MM.1S (cell line): ENCODE measurements around the gene MYBPC1.

Experiments
- DNase-seq: peaks from one replicate; pipeline ENCODE4 v3.0.0-alpha.2; 2015
- H2AFZ ChIP-seq: fragments of 300-600 bp; sonication (generic); 2 replicates; pipeline ENCODE4 v1.6.0; 2016; ENCODE audit warnings: antibody characterized with exemption, low read length
- H3F3A ChIP-seq: fragments of 300-600 bp; sonication (generic); 2 replicates; pipeline ENCODE4 v1.6.1; 2016; ENCODE audit warnings: mild to moderate bottlenecking, antibody characterized with exemption, low read length, moderate library complexity, mixed read lengths; ENCODE audit not compliant: insufficient read depth
- H3K27ac ChIP-seq: fragments of 300-600 bp; sonication (generic); 2 replicates; pipeline ENCODE4 v1.5.1; 2016; ENCODE audit warnings: mild to moderate bottlenecking, low read length
- H3K27me3 ChIP-seq: fragments of 300-600 bp; sonication (generic); replicated peaks from 2 replicates; pipeline ENCODE4 v1.6.0; 2016; ENCODE audit warnings: low read length; ENCODE audit not compliant: insufficient read depth
- H3K36me3 ChIP-seq: fragments of 300-600 bp; sonication (generic); replicated peaks from 2 replicates; pipeline ENCODE4 v1.6.1; 2016; ENCODE audit warnings: mild to moderate bottlenecking, low read length, mixed read lengths; ENCODE audit not compliant: insufficient read depth
- H3K4me1 ChIP-seq: fragments of 300-600 bp; sonication (generic); 2 replicates; pipeline ENCODE4 v1.6.1; 2016; ENCODE audit warnings: low read length, mixed read lengths
- H3K4me2 ChIP-seq: fragments of 300-600 bp; sonication (generic); 2 replicates; pipeline ENCODE4 v1.6.0; 2016; ENCODE audit warnings: low read depth, low read length
- H3K4me3 ChIP-seq: fragments of 300-600 bp; sonication (generic); 2 replicates; pipeline ENCODE4 v1.5.1; 2016; ENCODE audit warnings: low read length, mixed read lengths
- H3K79me2 ChIP-seq: fragments of 300-600 bp; sonication (generic); 2 replicates; pipeline ENCODE4 v1.6.1; 2016; ENCODE audit warnings: mixed run types, low read length, mixed read lengths
- H3K9ac ChIP-seq: fragments of 300-600 bp; sonication (generic); 2 replicates; pipeline ENCODE4 v1.6.1; 2016; ENCODE audit warnings: low read length, mixed read lengths
- H3K9me2 ChIP-seq: fragments of 300-600 bp; sonication (generic); replicated peaks from 2 replicates; pipeline ENCODE4 v1.6.1; 2016; ENCODE audit warnings: mild to moderate bottlenecking, low read length, mixed read lengths; ENCODE audit not compliant: insufficient read depth
- H3K9me3 ChIP-seq: fragments of 300-600 bp; sonication (generic); replicated peaks from 2 replicates; pipeline ENCODE4 v1.6.1; 2016; ENCODE audit warnings: mild to moderate bottlenecking, low read length, mixed read lengths; ENCODE audit not compliant: insufficient read depth
- H4K20me1 ChIP-seq: fragments of 300-600 bp; sonication (generic); 2 replicates; pipeline ENCODE4 v1.6.1; 2016; ENCODE audit warnings: mild to moderate bottlenecking, low read length, moderate library complexity, mixed read lengths; ENCODE audit not compliant: insufficient read depth
- EZH2 ChIP-seq: fragments of 300-600 bp; sonication (generic); optimal IDR thresholded peaks from 2 replicates; pipeline ENCODE3; 2017; ENCODE audit warnings: low read depth, mild to moderate bottlenecking, antibody characterized with exemption, low read length, mixed read lengths
- EZH2phosphoT487 ChIP-seq: fragments of 300-600 bp; sonication (generic); IDR thresholded peaks from 2 replicates; pipeline ENCODE4 v1.6.1; 2018; ENCODE audit warnings: antibody characterized with exemption, low read length
- TF ChIP-seq, protein P1 (sequence below): fragments of 300-600 bp; sonication (generic); IDR thresholded peaks from 2 replicates; pipeline ENCODE4 v1.5.1; 2016; ENCODE audit warnings: antibody characterized with exemption, low read length, mixed read lengths

The MYBPC1 gene

DNA sequence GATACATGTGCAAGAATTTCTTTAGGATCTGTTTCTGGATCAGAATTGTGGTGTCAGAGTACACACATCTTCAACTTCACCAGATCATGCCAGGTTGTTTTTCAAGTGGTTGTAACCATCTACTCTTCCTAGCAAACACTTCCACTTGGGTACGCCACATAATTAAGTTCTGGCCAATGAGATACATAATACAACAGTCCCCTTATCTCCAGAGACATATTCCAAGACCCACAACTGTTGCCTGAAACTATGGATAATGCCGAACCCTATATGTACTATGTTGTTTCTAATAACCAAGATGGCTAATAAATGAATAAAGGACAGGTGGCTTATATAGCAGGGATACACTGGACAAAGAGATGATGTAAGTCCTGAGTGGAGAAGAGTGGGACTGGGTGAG lies 100.2 kb downstream of the MYBPC1 start:
- Histone ChIP-seq H2AFZ (no peak overlapping the region), H3K4me3 (no peak overlapping the region), H3K9me2 (no peaks in the 10 kb centered on the region), H3K27ac (no peak overlapping the region), H4K20me1 (no peaks in the 10 kb centered on the region), H3K27me3 (no peaks in the 10 kb centered on the region), H3K4me1 (peaks cover 8% of the 10 kb centered on the region), H3K36me3 (no peaks in the 10 kb centered on the region), H3K9me3 (no peaks in the 10 kb centered on the region), H3K9ac (no peak overlapping the region), H3K4me2 (no peak overlapping the region), H3K79me2 (peaks cover 21% of the 10 kb centered on the region), H3F3A (peaks cover 12% of the 10 kb centered on the region)
- no peak for DNase-seq
- TF ChIP-seq, protein P1, sequence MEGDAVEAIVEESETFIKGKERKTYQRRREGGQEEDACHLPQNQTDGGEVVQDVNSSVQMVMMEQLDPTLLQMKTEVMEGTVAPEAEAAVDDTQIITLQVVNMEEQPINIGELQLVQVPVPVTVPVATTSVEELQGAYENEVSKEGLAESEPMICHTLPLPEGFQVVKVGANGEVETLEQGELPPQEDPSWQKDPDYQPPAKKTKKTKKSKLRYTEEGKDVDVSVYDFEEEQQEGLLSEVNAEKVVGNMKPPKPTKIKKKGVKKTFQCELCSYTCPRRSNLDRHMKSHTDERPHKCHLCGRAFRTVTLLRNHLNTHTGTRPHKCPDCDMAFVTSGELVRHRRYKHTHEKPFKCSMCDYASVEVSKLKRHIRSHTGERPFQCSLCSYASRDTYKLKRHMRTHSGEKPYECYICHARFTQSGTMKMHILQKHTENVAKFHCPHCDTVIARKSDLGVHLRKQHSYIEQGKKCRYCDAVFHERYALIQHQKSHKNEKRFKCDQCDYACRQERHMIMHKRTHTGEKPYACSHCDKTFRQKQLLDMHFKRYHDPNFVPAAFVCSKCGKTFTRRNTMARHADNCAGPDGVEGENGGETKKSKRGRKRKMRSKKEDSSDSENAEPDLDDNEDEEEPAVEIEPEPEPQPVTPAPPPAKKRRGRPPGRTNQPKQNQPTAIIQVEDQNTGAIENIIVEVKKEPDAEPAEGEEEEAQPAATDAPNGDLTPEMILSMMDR = no peak
- TF ChIP-seq EZH2phosphoT487 = no peak
- no peak for TF ChIP-seq EZH2

DNA sequence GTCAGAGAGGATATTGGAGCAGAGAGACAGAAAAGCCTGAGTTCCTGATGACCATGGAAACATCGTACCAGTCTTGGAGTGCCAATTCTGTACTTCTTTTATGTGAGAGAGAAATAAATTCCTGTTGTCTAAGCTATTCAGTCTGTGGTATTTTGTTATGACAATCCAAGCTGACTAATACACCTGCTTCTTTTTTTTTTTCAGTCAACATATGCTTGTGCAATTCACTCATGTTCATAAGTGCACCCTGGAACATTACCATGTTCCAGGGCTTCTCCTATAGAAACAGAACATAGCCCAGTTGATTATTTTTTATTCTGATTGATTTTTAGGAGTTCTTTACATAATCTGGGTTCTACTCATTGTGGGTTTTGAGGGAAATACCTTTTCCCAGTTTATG lies 100.9 kb downstream of the MYBPC1 start:
- DNase-seq = no peak
- Histone ChIP-seq H3K4me1 (peaks cover 8% of the 10 kb centered on the region), H3K36me3 (no peaks in the 10 kb centered on the region), H3K9ac (no peak overlapping the region), H3K9me2 (no peaks in the 10 kb centered on the region), H3K27me3 (no peaks in the 10 kb centered on the region), H4K20me1 (no peaks in the 10 kb centered on the region), H3F3A (peaks cover 12% of the 10 kb centered on the region), H2AFZ (no peak overlapping the region), H3K4me3 (no peak overlapping the region), H3K79me2 (peaks cover 28% of the 10 kb centered on the region), H3K9me3 (no peaks in the 10 kb centered on the region), H3K27ac (no peak overlapping the region), H3K4me2 (no peak overlapping the region)
- TF ChIP-seq EZH2phosphoT487 = no peak

DNA sequence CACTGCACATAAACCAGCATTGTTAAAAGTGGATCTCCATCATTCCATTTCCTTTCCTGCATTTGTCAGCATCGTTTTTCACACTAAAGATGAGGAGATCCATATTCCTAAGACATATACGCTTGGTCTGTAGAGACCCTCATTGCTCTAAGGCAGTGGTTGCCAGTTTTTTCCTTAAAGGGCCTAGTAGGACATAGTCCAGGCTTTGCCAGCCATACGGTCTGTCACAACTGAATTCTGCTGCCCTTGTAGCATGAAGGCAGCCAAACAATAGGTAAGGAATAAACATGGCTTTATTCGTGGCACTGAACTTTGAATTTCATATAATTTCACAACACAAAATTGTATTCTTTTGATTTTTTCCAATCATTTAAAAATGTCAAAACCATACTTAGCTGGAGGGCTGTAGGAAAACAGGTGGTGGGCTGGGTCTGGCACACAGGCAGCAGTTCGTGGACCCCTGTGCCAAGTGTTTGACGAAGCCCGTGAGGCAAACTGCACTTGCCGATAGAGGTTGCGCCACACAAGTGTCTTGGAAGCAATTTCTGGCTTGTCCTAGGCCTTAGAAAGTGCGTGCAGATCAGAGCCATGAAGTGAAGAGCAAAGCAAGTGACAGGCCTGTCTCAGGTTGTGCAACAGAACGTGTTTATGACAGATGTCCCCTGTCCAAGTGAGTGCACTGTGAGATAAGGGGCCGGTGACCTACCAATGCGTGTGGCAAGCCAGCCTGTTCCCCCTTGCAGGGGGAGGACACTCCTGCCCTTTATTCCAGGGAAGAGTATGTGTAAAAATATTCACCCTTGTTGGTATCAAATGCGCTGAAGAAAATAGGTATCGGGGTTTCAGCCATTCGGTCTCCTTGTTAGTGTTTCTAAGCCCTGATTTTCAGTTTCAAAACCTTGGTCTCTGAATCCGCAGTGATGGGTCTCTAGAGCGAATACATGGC lies 101.8 kb downstream of the MYBPC1 start:
- H3K4me3 ChIP-seq = peak overlapping the region; percentile 95
- no peaks in the 10 kb centered on the region for H4K20me1 ChIP-seq
- H3K9ac ChIP-seq = peak overlapping the region; percentile 87
- peak overlapping the region; percentile 81; the same call in 1 of the 2 replicates for H3K27ac ChIP-seq
- TF ChIP-seq EZH2 = no peak
- TF ChIP-seq, protein P1 = no peak
- TF ChIP-seq EZH2phosphoT487 = no peak
- H3K4me1 ChIP-seq = peaks cover 8% of the 10 kb centered on the region
- H3K27me3 ChIP-seq = no peaks in the 10 kb centered on the region
- no peaks in the 10 kb centered on the region for H3K9me3 ChIP-seq
- H2AFZ ChIP-seq = peak overlapping the region; percentile 95
- no peaks in the 10 kb centered on the region for H3K9me2 ChIP-seq
- no peaks in the 10 kb centered on the region for H3K36me3 ChIP-seq
- peaks cover 12% of the 10 kb centered on the region for H3F3A ChIP-seq
- peaks cover 36% of the 10 kb centered on the region for H3K79me2 ChIP-seq
- peak; percentile 60 for DNase-seq
- H3K4me2 ChIP-seq = peak overlapping the region; percentile 91
